Panc1 (cell line): Measurements from ENCODE around the gene ERN1. TPM values are rescaled to one million over a fixed set of nuclear protein-coding genes. Genes with fewer than 3 reads are reported as not detected.

ENCODE experiments used
- ATAC-seq: fragments of 200-7000 bp; cut with Tn5 transposase; 2 replicates; pipeline ENCODE4 v1.9.1; 2020; ENCODE audit warnings: mild to moderate bottlenecking, moderate library complexity
- BruUV-seq: library from RNA; stranded (reverse); fragments of 400-500 nt; replicated peaks from 2 replicates; lab custom pipeline; 2021; lab: Mats Ljungman, UMichigan
- CTCF ChIA-PET: fragments of 300-600 bp; sonication (Branson Sonifier 250); formaldehyde crosslinking; loops from one replicate; lab custom pipeline; 2022; ENCODE audit warnings: antibody characterized with exemption; lab: Charles Lee
- POLR2A ChIA-PET: fragments of 300-600 bp; sonication (Branson Sonifier 250); formaldehyde crosslinking; loops from one replicate; lab custom pipeline; 2022; ENCODE audit warnings: antibody characterized with exemption; lab: Charles Lee
- DNase-seq: peaks from one replicate; pipeline ENCODE4 v3.0.0-alpha.2; 2010; ENCODE audit warnings: low read depth, low spot score
- H3K27ac ChIP-seq: 2 replicates; pipeline ENCODE4 v1.5.1; 2011; ENCODE audit warnings: mild to moderate bottlenecking, low read length, inconsistent platforms
- H3K27me3 ChIP-seq: fragments of 200-500 bp; sonication (Bioruptor generic); 2 replicates; pipeline ENCODE4 v1.6.0; 2014; ENCODE audit warnings: low read length, inconsistent platforms; ENCODE audit not compliant: control insufficient read depth, insufficient read depth
- H3K36me3 ChIP-seq: fragments of 200-500 bp; sonication (Bioruptor generic); 2 replicates; pipeline ENCODE4 v1.5.1; 2014; ENCODE audit warnings: inconsistent platforms, mild to moderate bottlenecking, low read length, moderate library complexity; ENCODE audit not compliant: control insufficient read depth, insufficient read depth
- H3K4me1 ChIP-seq: 2 replicates; pipeline ENCODE4 v1.5.1; 2011; ENCODE audit warnings: inconsistent platforms, mild to moderate bottlenecking, low read length, moderate library complexity; ENCODE audit not compliant: control insufficient read depth, insufficient read depth
- H3K4me3 ChIP-seq, 2 experiments: 2 replicates each; pipeline ENCODE4 v1.5.1; 2011 to 2012; ENCODE audit warnings: low read depth in 2 of 2, low read length in 2 of 2, mild to moderate bottlenecking in 2 of 2, inconsistent platforms in 1 of 2, moderate library complexity in 1 of 2
- H3K9me3 ChIP-seq: fragments of 200-500 bp; sonication (Bioruptor generic); 2 replicates; pipeline ENCODE4 v1.5.1; 2014; ENCODE audit warnings: low read depth, mild to moderate bottlenecking, inconsistent platforms, low read length, moderate library complexity; ENCODE audit not compliant: control insufficient read depth, insufficient read depth
- CTCF ChIP-seq: fragments of 450-650 bp; IDR thresholded peaks from 2 replicates; pipeline ENCODE4 v1.5.1; 2017; ENCODE audit warnings: mild to moderate bottlenecking
- POLR2AphosphoS5 ChIP-seq: IDR thresholded peaks from 2 replicates; pipeline ENCODE4 v1.6.1; 2012; ENCODE audit warnings: mild to moderate bottlenecking, low read depth, low read length, moderate library complexity
- REST ChIP-seq, 2 experiments: IDR thresholded peaks; 2 replicates each; pipeline ENCODE4 v1.6.1; 2011 to 2012; ENCODE audit warnings: low read depth in 2 of 2, control low read depth in 1 of 2, low read length in 1 of 2, mild to moderate bottlenecking in 1 of 2, moderate library complexity in 1 of 2; ENCODE audit not compliant: insufficient read depth in 1 of 2
- SIN3A ChIP-seq: IDR thresholded peaks from 2 replicates; pipeline ENCODE4 v1.6.1; 2012; ENCODE audit warnings: low read depth, mild to moderate bottlenecking, low read length, moderate library complexity, borderline replicate concordance; ENCODE audit not compliant: insufficient read depth
- TCF7L2 ChIP-seq: IDR thresholded peaks from 2 replicates; pipeline ENCODE4 v1.6.1; 2011; ENCODE audit warnings: mild to moderate bottlenecking, low read depth, low read length, inconsistent platforms
- in situ Hi-C: cut with HindIII; loops from 2 replicates; pipeline ENCODE4 v1.10.0; 2016; ENCODE audit warnings: low sequenced_read_pairs, low pct_unique_long_range_greater_than_20kb
- intact Hi-C: fragments of 100-400 bp; cut with micrococcal nuclease; formaldehyde crosslinking; loops from one replicate; pipeline ENCODE4 v1.10.0; 2022; ENCODE audit not compliant: unreplicated experiment
- total RNA-seq: library from RNA; stranded (reverse); gene quantifications from one replicate; pipeline ENCODE4 v1.2.1, GENCODE V29; 2021; ENCODE audit not compliant: unreplicated experiment

The ERN1 gene
- total RNA-seq, 1 experiment from 2014 or later = 12.1 TPM

- POLR2A ChIA-PET = no interaction called here
- in situ Hi-C loops (no loop called here), intact Hi-C loops (no loop called here)
- Histone ChIP-seq H3K4me3 (no peak overlapping the region), H3K36me3 (no peaks in the 10 kb centered on the region), H3K27ac (no peak overlapping the region), H3K27me3 (no peaks in the 10 kb centered on the region), H3K9me3 (no peaks in the 10 kb centered on the region), H3K4me1 (no peaks in the 10 kb centered on the region)
- no TSS peak for BruUV-seq
- no peak for ATAC-seq
- TF ChIP-seq POLR2AphosphoS5 = no peak
- TF ChIP-seq TCF7L2 = no peak
- no peak for TF ChIP-seq REST (IDR thresholded peaks at IDR 0.05; ENCODE audit: insufficient read depth in 1 of 2, low read depth in 2 of 2, low read length in 1 of 2)
- no peak for TF ChIP-seq CTCF
- DNase-seq = no peak
- CTCF ChIA-PET = no interaction called here
Measured at GRCh38 chr17:64166876-64167275, 36.9 kb upstream of the ERN1 start.

DNA sequence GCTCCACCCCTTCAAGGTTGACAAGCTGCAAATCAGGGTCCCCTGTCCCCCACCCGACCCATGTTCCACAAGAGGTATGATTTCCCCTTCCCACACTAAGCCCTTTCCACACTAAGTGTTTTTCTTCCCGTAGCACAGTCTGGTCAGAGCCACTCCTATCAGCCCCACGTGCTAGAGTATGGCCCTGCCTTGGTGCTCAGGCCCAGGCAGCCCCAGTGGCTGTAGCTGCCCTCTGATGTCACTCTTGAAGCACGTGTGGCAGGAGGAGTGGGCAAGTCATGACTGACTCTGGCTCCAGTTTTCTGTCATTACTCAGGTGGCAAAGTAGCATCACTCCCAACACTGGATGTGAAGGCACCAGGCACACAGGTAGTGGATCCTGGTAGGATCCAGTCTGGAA is 35.4 kb upstream of the ERN1 start:
- TF ChIP-seq CTCF = no peak
- no peak for TF ChIP-seq SIN3A
- H3K9me3 ChIP-seq = no peaks in the 10 kb centered on the region
- BruUV-seq = no TSS peak
- no peaks in the 10 kb centered on the region for H3K27me3 ChIP-seq
- no peak overlapping the region for H3K4me3 ChIP-seq
- CTCF ChIA-PET = no interaction called here
- intact Hi-C loops (no loop called here), in situ Hi-C loops (no loop called here)
- POLR2A ChIA-PET = no interaction called here
- H3K36me3 ChIP-seq = no peaks in the 10 kb centered on the region
- H3K4me1 ChIP-seq = no peaks in the 10 kb centered on the region
- no peak for DNase-seq
- H3K27ac ChIP-seq = no peak overlapping the region
- no peak for ATAC-seq
